ENCODE measurements around the gene C3orf70.

Gene C3orf70

GRCh38 chr3:185041540-185041939, 111.3 kb downstream of the C3orf70 start:
- Histone ChIP-seq H3K27me3 (ENCODE audit: insufficient read depth, low read length) (no peaks in the 10 kb centered on the region), H3K4me1 (ENCODE audit: insufficient read depth, low read length) (no peaks in the 10 kb centered on the region), H3K27ac (ENCODE audit: low read length) (no peak overlapping the region), H3K4me3 (ENCODE audit: low read length) (no peak overlapping the region), H3K9ac (ENCODE audit: low read depth, low read length) (no peak overlapping the region), H3K9me3 (ENCODE audit: insufficient read depth, low read depth, low read length) (0 out of 2 replicates have a peak, but pooled peaks cover 4% of the 10 kb centered on the region), H3K36me3 (ENCODE audit: insufficient read depth, low read depth, low read length) (no peaks in the 10 kb centered on the region)

- H3K27ac ChIP-seq (ENCODE audit: low read length), result no peak overlapping the region
Observed at GRCh38 chr3:185040425-185040824, 112.4 kb downstream of the C3orf70 start.

GRCh38 chr3:185037801-185038200, 115.1 kb downstream of the C3orf70 start:
- no peak overlapping the region for H3K27ac ChIP-seq (ENCODE audit: low read length)
- 0 out of 2 replicates have a peak, but pooled peaks cover 4% of the 10 kb centered on the region for H3K9me3 ChIP-seq (ENCODE audit: insufficient read depth, low read depth, low read length)
- H3K9ac ChIP-seq (ENCODE audit: low read depth, low read length), result no peak overlapping the region
- H3K4me3 ChIP-seq (ENCODE audit: low read length), result no peak overlapping the region
- H3K36me3 ChIP-seq (ENCODE audit: insufficient read depth, low read depth, low read length), result no peaks in the 10 kb centered on the region
- no peaks in the 10 kb centered on the region for H3K27me3 ChIP-seq (ENCODE audit: insufficient read depth, low read length)
- H3K4me1 ChIP-seq (ENCODE audit: insufficient read depth, low read length), result no peaks in the 10 kb centered on the region

More at GRCh38 chr3:185040425-185040824, 112.4 kb downstream of the C3orf70 start:
- no peak overlapping the region for H3K9ac ChIP-seq (ENCODE audit: low read depth, low read length)
- H3K27me3 ChIP-seq (ENCODE audit: insufficient read depth, low read length), result no peaks in the 10 kb centered on the region
- no peak overlapping the region for H3K4me3 ChIP-seq (ENCODE audit: low read length)
- H3K9me3 ChIP-seq (ENCODE audit: insufficient read depth, low read depth, low read length), result 0 out of 2 replicates have a peak, but pooled peaks cover 4% of the 10 kb centered on the region
- no peaks in the 10 kb centered on the region for H3K4me1 ChIP-seq (ENCODE audit: insufficient read depth, low read length)
- no peaks in the 10 kb centered on the region for H3K36me3 ChIP-seq (ENCODE audit: insufficient read depth, low read depth, low read length)

- H3K9ac ChIP-seq (ENCODE audit: low read depth, low read length), result no peak overlapping the region
- H3K4me1 ChIP-seq (ENCODE audit: insufficient read depth, low read length), result no peaks in the 10 kb centered on the region
- 0 out of 2 replicates have a peak, but pooled peaks cover 3% of the 10 kb centered on the region for H3K36me3 ChIP-seq (ENCODE audit: insufficient read depth, low read depth, low read length)
- no peak overlapping the region for H3K4me3 ChIP-seq (ENCODE audit: low read length)
- no peaks in the 10 kb centered on the region for H3K27me3 ChIP-seq (ENCODE audit: insufficient read depth, low read length)
- no peak overlapping the region for H3K27ac ChIP-seq (ENCODE audit: low read length)
- no peaks in the 10 kb centered on the region for H3K9me3 ChIP-seq (ENCODE audit: insufficient read depth, low read depth, low read length)
Observed at GRCh38 chr3:185030951-185031350, 121.9 kb downstream of the C3orf70 start.

GRCh38 chr3:185030399-185030798, 122.5 kb downstream of the C3orf70 start:
- Histone ChIP-seq H3K9ac (ENCODE audit: low read depth, low read length) (no peak overlapping the region), H3K27ac (ENCODE audit: low read length) (no peak overlapping the region), H3K27me3 (ENCODE audit: insufficient read depth, low read length) (no peaks in the 10 kb centered on the region), H3K4me1 (ENCODE audit: insufficient read depth, low read length) (no peaks in the 10 kb centered on the region), H3K36me3 (ENCODE audit: insufficient read depth, low read depth, low read length) (0 out of 2 replicates have a peak, but pooled peaks cover 3% of the 10 kb centered on the region), H3K9me3 (ENCODE audit: insufficient read depth, low read depth, low read length) (no peaks in the 10 kb centered on the region), H3K4me3 (ENCODE audit: low read length) (no peak overlapping the region)

GRCh38 chr3:185029086-185029485, 123.8 kb downstream of the C3orf70 start:
- Histone ChIP-seq H3K27me3 (ENCODE audit: insufficient read depth, low read length) (no peaks in the 10 kb centered on the region), H3K9me3 (ENCODE audit: insufficient read depth, low read depth, low read length) (no peaks in the 10 kb centered on the region), H3K36me3 (ENCODE audit: insufficient read depth, low read depth, low read length) (0 out of 2 replicates have a peak, but pooled peaks cover 3% of the 10 kb centered on the region), H3K4me3 (ENCODE audit: low read length) (no peak overlapping the region), H3K9ac (ENCODE audit: low read depth, low read length) (no peak overlapping the region), H3K27ac (ENCODE audit: low read length) (no peak overlapping the region), H3K4me1 (ENCODE audit: insufficient read depth, low read length) (no peaks in the 10 kb centered on the region)

- 0 out of 2 replicates have a peak, but pooled peaks cover 3% of the 10 kb centered on the region for H3K36me3 ChIP-seq (ENCODE audit: insufficient read depth, low read depth, low read length)
- no peaks in the 10 kb centered on the region for H3K27me3 ChIP-seq (ENCODE audit: insufficient read depth, low read length)
- no peak overlapping the region for H3K27ac ChIP-seq (ENCODE audit: low read length)
- H3K4me1 ChIP-seq (ENCODE audit: insufficient read depth, low read length), result no peaks in the 10 kb centered on the region
- no peaks in the 10 kb centered on the region for H3K9me3 ChIP-seq (ENCODE audit: insufficient read depth, low read depth, low read length)
- H3K4me3 ChIP-seq (ENCODE audit: low read length), result no peak overlapping the region
- H3K9ac ChIP-seq (ENCODE audit: low read depth, low read length), result no peak overlapping the region
Observed at GRCh38 chr3:185028121-185028520, 124.7 kb downstream of the C3orf70 start.
